BLaER1 treated with 17β-estradiol and CSF1 and Interleukin-3, amounts not matched to agents 10 nM and 100 nM (cell line): ENCODE results near the gene SERINC5.
A peak's percentile ranks its signal among the peaks of the same experiment; 100 is the strongest.

Source experiments
- H3K27ac ChIP-seq, 11 experiments: shearing (Covaris generic); formaldehyde crosslinking; 2 replicates each; pipeline ENCODE4 v1.8.1; 2022
- H3K27me3 ChIP-seq, 11 experiments: shearing (Covaris generic); formaldehyde crosslinking; 2 replicates each; pipeline ENCODE4 v1.8.1; 2022
- H3K36me3 ChIP-seq, 11 experiments: shearing (Covaris generic); formaldehyde crosslinking; 2 replicates each; pipeline ENCODE4 v1.8.1; 2022
- H3K4me1 ChIP-seq, 10 experiments: shearing (Covaris generic); formaldehyde crosslinking; 2 replicates each; pipeline ENCODE4 v1.8.1; 2022
- H3K4me2 ChIP-seq, 11 experiments: shearing (Covaris generic); formaldehyde crosslinking; 2 replicates each; pipeline ENCODE4 v1.8.1; 2022
- H3K4me3 ChIP-seq, 10 experiments: shearing (Covaris generic); formaldehyde crosslinking; 2 replicates each; pipeline ENCODE4 v1.8.1; 2022
- H3K9ac ChIP-seq, 11 experiments: shearing (Covaris generic); formaldehyde crosslinking; 2 replicates each; pipeline ENCODE4 v1.8.1; 2022
- H3K9me3 ChIP-seq, 11 experiments: shearing (Covaris generic); formaldehyde crosslinking; replicated peaks in 1 of 11; 2 replicates each; pipeline ENCODE4 v1.8.1; 2022
- H4K20me1 ChIP-seq, 11 experiments: shearing (Covaris generic); formaldehyde crosslinking; 2 replicates each; pipeline ENCODE4 v1.8.1; 2022
- Cebpa-rat ChIP-seq, 11 experiments: shearing (Covaris generic); IDR thresholded peaks; 2 replicates each; pipeline ENCODE4 v1.8.1; 2022

The SERINC5 gene

DNA sequence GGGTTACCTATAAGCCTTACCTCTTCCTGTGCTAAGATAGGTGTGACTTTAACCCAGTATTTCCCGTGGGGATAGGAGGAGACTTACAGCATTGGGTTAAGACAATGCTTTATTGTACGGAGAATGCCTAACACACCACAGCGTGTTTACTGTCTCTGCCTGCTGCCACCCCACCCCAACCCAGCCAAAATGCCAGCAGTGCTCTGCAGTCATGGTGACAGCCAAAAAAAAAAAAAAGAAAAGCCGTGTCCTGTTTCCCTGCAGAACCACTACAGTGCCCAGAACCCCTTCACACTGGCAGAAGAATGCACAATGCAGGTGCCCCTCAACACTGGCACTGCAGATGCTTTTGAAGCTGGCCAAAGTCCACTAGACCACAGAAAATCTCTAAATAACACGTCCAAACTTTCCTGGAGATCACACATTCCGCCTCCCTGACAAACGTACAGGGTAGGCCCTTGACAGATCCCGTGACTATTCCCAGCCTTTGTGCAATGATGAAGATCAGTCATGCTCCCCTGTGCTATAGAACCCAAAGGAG is 102.2 kb downstream of the SERINC5 start:
- TF ChIP-seq Cebpa-rat (IDR thresholded peaks at IDR 0.05): no peak
- no peaks in the 10 kb centered on the region for H3K27me3 ChIP-seq
- peak overlapping the region in 1 of 11 experiments; percentile 22; a peak in 2 of 22 replicates for H3K27ac ChIP-seq
- no peaks in the 10 kb centered on the region for H3K9me3 ChIP-seq
- no peak overlapping the region; a peak in 1 of 22 replicates for H3K4me2 ChIP-seq
- peaks cover 96 to 100% (median 100%) of the 10 kb centered on the region in 11 experiments for H3K36me3 ChIP-seq
- H3K4me1 ChIP-seq: peaks cover 9 to 58% (median 48%) of the 10 kb centered on the region in 10 experiments; a peak in 19 of 20 replicates
- no peak overlapping the region for H3K9ac ChIP-seq
- H4K20me1 ChIP-seq: no peaks in the 10 kb centered on the region
- H3K4me3 ChIP-seq: no peak overlapping the region

DNA sequence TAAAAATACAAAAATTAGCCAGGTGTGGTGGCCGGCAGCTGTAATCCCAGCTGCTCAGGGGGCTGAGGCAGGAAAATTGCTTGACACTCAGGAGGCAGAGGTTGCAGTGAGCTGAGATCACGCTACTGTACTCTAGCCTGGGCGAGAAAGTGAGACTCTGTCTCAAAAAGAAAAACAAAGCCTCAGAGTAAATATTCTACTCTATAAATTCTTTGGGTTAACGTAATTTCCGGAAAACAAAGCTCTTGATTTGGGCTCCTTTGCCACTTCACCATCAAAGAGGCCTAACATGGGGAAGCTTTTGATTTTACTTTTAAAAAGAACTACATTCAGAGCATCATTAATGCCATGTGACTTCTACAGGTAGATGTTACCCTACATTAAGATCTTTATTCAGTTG is 103.1 kb downstream of the SERINC5 start:
- Histone ChIP-seq H3K9ac (no peak overlapping the region), H3K36me3 (peaks cover 91 to 100% (median 98%) of the 10 kb centered on the region in 11 experiments), H3K9me3 (no peaks in the 10 kb centered on the region), H4K20me1 (no peaks in the 10 kb centered on the region), H3K27me3 (no peaks in the 10 kb centered on the region), H3K4me3 (no peak overlapping the region), H3K27ac (peak overlapping the region in 3 of 11 experiments; percentile 18 to 34 (median 30); a peak in 2 of 22 replicates), H3K4me2 (no peak overlapping the region), H3K4me1 (peaks cover 16 to 67% (median 57%) of the 10 kb centered on the region in 10 experiments)
- TF ChIP-seq Cebpa-rat (IDR thresholded peaks at IDR 0.05): no peak

DNA sequence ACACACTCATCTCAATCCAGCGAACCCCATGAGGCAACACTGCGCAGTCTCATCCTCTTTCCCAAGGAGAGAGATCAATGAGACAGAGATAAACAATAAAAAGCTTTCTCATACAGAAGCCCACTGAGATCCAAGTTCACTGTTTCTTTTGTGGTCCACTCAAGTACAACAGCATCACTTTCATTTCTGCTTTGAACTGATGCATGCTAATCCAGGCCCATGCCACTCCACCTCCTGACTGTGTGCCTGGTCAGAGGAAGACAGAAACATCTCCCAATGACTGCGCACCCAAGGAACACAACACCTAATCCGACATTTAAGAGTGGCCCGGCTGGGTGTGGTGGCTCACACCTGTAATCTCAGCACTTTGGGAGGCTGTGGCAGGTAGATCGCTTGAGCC is 104.0 kb downstream of the SERINC5 start:
- Histone ChIP-seq H3K36me3 (peaks cover 86 to 100% (median 98%) of the 10 kb centered on the region in 11 experiments), H3K4me1 (peaks cover 25 to 76% (median 63%) of the 10 kb centered on the region in 10 experiments), H3K9me3 (no peaks in the 10 kb centered on the region), H3K27ac (peak overlapping the region in 8 of 11 experiments; percentile 12 to 46 (median 36); a peak in 10 of 22 replicates), H3K9ac (no peak overlapping the region; a peak in 1 of 22 replicates), H3K4me2 (peak overlapping the region in 2 of 11 experiments; percentile 44; a peak in 4 of 22 replicates), H3K27me3 (no peaks in the 10 kb centered on the region), H4K20me1 (no peaks in the 10 kb centered on the region), H3K4me3 (no peak overlapping the region)
- no peak for TF ChIP-seq Cebpa-rat (IDR thresholded peaks at IDR 0.05)

DNA sequence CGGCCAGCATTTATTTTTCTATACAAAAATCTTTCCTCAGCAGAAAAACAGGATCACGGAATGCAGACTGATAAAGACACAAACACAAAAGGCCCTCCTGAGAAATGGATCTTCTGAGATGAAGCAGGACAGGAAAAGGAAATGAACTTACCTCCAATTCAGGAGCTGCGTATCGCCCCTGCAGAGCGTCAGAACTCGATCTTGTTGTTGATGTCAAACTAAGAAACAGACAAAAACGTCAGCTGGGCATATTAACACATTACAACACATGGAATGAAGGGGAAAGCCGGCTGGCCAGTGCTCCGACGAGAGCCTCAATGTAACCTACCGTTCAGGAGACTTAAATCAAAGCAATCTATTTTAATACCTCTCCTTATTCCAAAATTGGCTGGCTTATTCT is 105.1 kb downstream of the SERINC5 start:
- H3K27me3 ChIP-seq: no peaks in the 10 kb centered on the region
- no peak overlapping the region for H3K4me3 ChIP-seq
- no peak for TF ChIP-seq Cebpa-rat (IDR thresholded peaks at IDR 0.05)
- H3K36me3 ChIP-seq: peaks cover 74 to 100% (median 94%) of the 10 kb centered on the region in 11 experiments
- peak overlapping the region in 3 of 11 experiments; percentile 8 to 45 (median 38); a peak in 1 of 22 replicates for H3K27ac ChIP-seq
- peak overlapping the region in 4 of 11 experiments; percentile 14 to 92 (median 60); a peak in 3 of 22 replicates for H3K4me2 ChIP-seq
- H3K4me1 ChIP-seq: peaks cover 37 to 80% (median 68%) of the 10 kb centered on the region in 10 experiments
- H3K9ac ChIP-seq: no peak overlapping the region
- no peaks in the 10 kb centered on the region for H3K9me3 ChIP-seq
- H4K20me1 ChIP-seq: no peaks in the 10 kb centered on the region

DNA sequence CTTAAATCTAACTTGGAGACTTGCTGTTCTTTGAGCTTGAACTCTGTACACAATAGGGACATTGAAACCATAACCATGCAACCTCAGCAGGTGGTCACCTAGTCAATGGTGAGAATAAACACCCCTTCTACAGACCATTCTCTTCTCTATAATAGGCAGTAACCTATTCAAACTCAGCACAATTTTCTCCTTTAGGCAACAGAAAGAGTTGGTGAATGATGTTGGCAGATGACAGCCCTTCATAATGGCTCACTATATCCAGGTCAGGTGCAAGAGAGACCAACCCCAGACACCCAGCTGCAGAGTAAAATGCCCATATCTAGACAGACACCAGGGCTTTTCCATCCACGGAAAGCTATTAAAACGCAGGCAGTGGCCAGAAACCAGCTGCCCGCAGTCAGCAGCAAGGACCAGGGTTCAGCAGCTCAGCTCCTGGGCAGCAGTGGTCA is 106.7 kb downstream of the SERINC5 start:
- H3K36me3 ChIP-seq: peaks cover 61 to 100% (median 92%) of the 10 kb centered on the region in 11 experiments
- peaks cover 52 to 95% (median 82%) of the 10 kb centered on the region in 10 experiments for H3K4me1 ChIP-seq
- no peaks in the 10 kb centered on the region for H4K20me1 ChIP-seq
- H3K27me3 ChIP-seq: no peaks in the 10 kb centered on the region
- H3K4me3 ChIP-seq: no peak overlapping the region
- H3K9me3 ChIP-seq: no peaks in the 10 kb centered on the region
- TF ChIP-seq Cebpa-rat (IDR thresholded peaks at IDR 0.05): no peak
- H3K27ac ChIP-seq: peak overlapping the region in 7 of 11 experiments; percentile 4 to 51 (median 27); a peak in 8 of 22 replicates
- no peak overlapping the region for H3K9ac ChIP-seq
- peak overlapping the region in 6 of 11 experiments; percentile 7 to 92 (median 34); a peak in 8 of 22 replicates for H3K4me2 ChIP-seq

DNA sequence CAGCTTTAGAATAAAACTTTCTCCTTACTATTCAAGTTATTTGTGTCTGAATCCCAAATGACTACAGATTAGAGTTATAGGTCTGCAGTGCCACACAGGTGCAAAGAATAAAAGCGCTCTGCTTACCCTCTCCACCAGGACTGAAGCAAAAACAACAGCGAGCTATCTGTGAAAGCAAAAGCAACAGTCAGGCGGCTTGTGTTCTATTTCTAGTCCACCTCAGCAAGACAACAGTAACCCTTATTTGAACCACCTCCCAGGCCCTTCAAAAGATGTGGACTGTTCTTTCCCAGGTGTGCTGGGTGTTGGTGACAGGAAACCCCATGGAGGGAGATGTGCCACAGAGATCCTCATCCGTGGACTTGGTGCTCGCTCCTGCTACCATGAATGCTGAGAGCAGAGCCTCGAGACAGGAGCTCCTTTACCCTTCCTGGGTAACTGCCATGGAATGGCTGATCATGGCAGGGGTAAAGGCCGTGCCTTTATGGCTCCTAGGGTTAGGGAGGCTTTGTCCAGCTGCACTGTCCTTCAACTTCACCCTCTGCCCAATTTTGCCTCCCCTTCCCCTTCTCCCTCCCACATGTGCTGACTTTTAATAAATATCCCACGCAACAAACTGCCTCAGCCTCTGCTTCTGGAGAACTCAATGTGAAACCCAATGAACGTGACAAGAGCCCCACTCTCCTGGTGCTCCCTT is 108.6 kb downstream of the SERINC5 start:
- TF ChIP-seq Cebpa-rat (IDR thresholded peaks at IDR 0.05): no peak
- Histone ChIP-seq H3K9ac (peak overlapping the region in 9 of 11 experiments; percentile 10 to 86 (median 81); a peak in 17 of 22 replicates), H3K27me3 (no peaks in the 10 kb centered on the region), H3K9me3 (no peaks in the 10 kb centered on the region), H3K4me2 (peak overlapping the region; percentile 38 to 95 (median 90)), H3K4me3 (no peak overlapping the region; a peak in 1 of 20 replicates), H3K36me3 (peaks cover 42 to 95% (median 78%) of the 10 kb centered on the region in 11 experiments), H3K4me1 (peaks cover 70 to 100% (median 97%) of the 10 kb centered on the region in 10 experiments), H4K20me1 (no peaks in the 10 kb centered on the region), H3K27ac (peak overlapping the region in 10 of 11 experiments; percentile 90 to 99 (median 96); a peak in 20 of 22 replicates)

DNA sequence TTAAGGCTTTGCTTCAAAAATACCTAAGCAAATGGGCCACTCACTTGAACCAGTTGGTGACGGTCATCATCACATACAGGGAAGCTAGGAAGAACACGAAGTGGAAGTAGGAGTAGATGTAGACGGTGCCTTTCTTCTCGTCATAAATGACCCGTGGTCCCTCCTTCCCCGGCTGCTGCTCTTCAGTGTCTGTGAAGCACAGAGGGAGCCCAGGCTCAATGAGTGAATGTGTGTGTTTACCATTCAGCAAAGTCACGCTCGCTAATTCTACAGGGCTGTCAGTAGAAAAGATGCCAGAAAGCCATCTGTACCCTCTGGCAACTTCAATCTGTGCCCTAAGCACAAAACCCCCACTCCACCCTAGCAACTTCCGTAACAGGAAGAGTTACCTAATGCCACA is 109.8 kb downstream of the SERINC5 start:
- no peak for TF ChIP-seq Cebpa-rat (IDR thresholded peaks at IDR 0.05)
- H3K9me3 ChIP-seq: no peaks in the 10 kb centered on the region
- no peaks in the 10 kb centered on the region for H3K27me3 ChIP-seq
- H3K4me3 ChIP-seq: peak overlapping the region in 8 of 10 experiments; percentile 36 to 66 (median 56); a peak in 15 of 20 replicates
- peak overlapping the region in 10 of 11 experiments; percentile 90 to 99 (median 96); a peak in 20 of 22 replicates for H3K27ac ChIP-seq
- H3K4me1 ChIP-seq: peaks cover 76 to 100% (median 98%) of the 10 kb centered on the region in 10 experiments
- H3K36me3 ChIP-seq: peaks cover 32 to 84% (median 65%) of the 10 kb centered on the region in 11 experiments
- H3K9ac ChIP-seq: peak overlapping the region in 9 of 11 experiments; percentile 77 to 86 (median 83); a peak in 18 of 22 replicates
- no peaks in the 10 kb centered on the region for H4K20me1 ChIP-seq
- H3K4me2 ChIP-seq: peak overlapping the region; percentile 79 to 95 (median 90)

DNA sequence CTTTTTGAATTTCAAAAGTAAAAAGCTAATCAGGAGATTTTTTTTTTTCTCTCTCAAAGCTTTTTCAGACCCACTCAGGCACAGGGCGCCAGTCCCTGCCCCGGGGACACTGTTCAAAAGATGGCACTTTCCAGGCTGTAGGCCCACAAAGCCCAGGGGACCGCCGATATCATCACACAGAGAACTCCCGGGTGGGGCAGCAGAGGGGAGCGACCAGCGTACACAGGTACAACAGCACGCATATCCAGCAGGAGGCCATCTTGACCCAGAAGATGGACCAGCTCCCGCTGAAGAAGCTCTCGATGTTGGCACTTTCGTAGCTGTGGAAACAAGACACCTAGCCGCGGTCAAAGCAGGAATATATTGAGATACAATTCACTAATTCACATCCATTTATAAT is 112.4 kb downstream of the SERINC5 start:
- H3K9me3 ChIP-seq: no peaks in the 10 kb centered on the region
- H3K27ac ChIP-seq: peak overlapping the region; percentile 53 to 99 (median 95); a peak in 21 of 22 replicates
- no peaks in the 10 kb centered on the region for H3K27me3 ChIP-seq
- no peaks in the 10 kb centered on the region for H4K20me1 ChIP-seq
- H3K4me3 ChIP-seq: peak overlapping the region in 8 of 10 experiments; percentile 25 to 66 (median 56); a peak in 15 of 20 replicates
- no peak for TF ChIP-seq Cebpa-rat (IDR thresholded peaks at IDR 0.05)
- peak overlapping the region; percentile 79 to 95 (median 90) for H3K4me2 ChIP-seq
- H3K9ac ChIP-seq: peak overlapping the region; percentile 31 to 86 (median 83); a peak in 21 of 22 replicates
- peaks cover 97 to 100% (median 100%) of the 10 kb centered on the region in 10 experiments for H3K4me1 ChIP-seq
- H3K36me3 ChIP-seq: peaks cover 6 to 74% (median 52%) of the 10 kb centered on the region in 11 experiments
